B cell (primary cell): Measurements from ENCODE around the gene COL16A1. TPM values are rescaled to one million over a fixed set of nuclear protein-coding genes. Genes with fewer than 3 reads are reported as not detected.

Experiments
- ATAC-seq: fragments of 200-7000 bp; cut with Tn5 transposase; one replicate; pipeline ENCODE4 v1.10.0; 2021; ENCODE audit warnings: low read depth, mild to moderate bottlenecking, moderate number of reproducible peaks, moderate library complexity
- CTCF ChIA-PET: fragments of 350-600 bp; sonication (Branson Sonifier 250); formaldehyde crosslinking; loops from one replicate; lab custom pipeline; 2021; ENCODE audit warnings: antibody characterized with exemption, inconsistent platforms; lab: Charles Lee
- POLR2A ChIA-PET: fragments of 350-600 bp; sonication (Branson Sonifier 250); formaldehyde crosslinking; loops from one replicate; lab custom pipeline; 2021; ENCODE audit warnings: antibody characterized with exemption; lab: Charles Lee
- DNase-seq: peaks from one replicate; pipeline ENCODE4 v3.0.0; 2013
- H2AFZ ChIP-seq: 2 replicates; pipeline ENCODE4 v1.6.1; 2012; ENCODE audit warnings: mild to moderate bottlenecking, low read depth, low read length; ENCODE audit not compliant: insufficient read depth, poor library complexity, severe bottlenecking
- H3K27ac ChIP-seq, 2 donors: 1 replicate in 1 of 2; 2 replicates in 1 of 2; pipeline ENCODE4 v1.5.1; 2012 to 2013; ENCODE audit warnings: low read length in 2 of 2, mild to moderate bottlenecking in 2 of 2, moderate library complexity in 1 of 2
- H3K27me3 ChIP-seq, 4 experiments: fragments of 200-600 bp in 1 of 4; sonication (generic) in 1 of 4; replicated peaks in 1 of 4; 1 replicate in 2 of 4; 2 replicates in 2 of 4; pipeline versions ENCODE4 v1.6.1 to v1.7.0; 2013 to 2016; ENCODE audit warnings: low read length in 3 of 4, mild to moderate bottlenecking in 2 of 4, mixed read lengths in 1 of 4, moderate library complexity in 1 of 4; ENCODE audit not compliant: insufficient read depth in 4 of 4, control insufficient read depth in 3 of 4; ENCODE audit errors: control extremely low read depth in 1 of 4
- H3K36me3 ChIP-seq, 2 experiments: replicated peaks in 1 of 2; 1 replicate in 1 of 2; 2 replicates in 1 of 2; pipeline versions ENCODE4 v1.6.1 to v1.7.1; 2013; ENCODE audit warnings: low read length in 1 of 2; ENCODE audit not compliant: insufficient read depth in 2 of 2, control insufficient read depth in 1 of 2; ENCODE audit errors: control extremely low read depth in 1 of 2, extremely low read depth in 1 of 2
- H3K4me1 ChIP-seq, 2 donors: fragments of 200-600 bp in 1 of 2; sonication (generic) in 1 of 2; 1 replicate in 1 of 2; 2 replicates in 1 of 2; pipeline versions ENCODE4 v1.5.1 to v1.6.1; 2013 to 2017; ENCODE audit warnings: low read length in 2 of 2; ENCODE audit not compliant: control insufficient read depth in 2 of 2, insufficient read depth in 2 of 2
- H3K4me2 ChIP-seq: replicated peaks from 2 replicates; pipeline ENCODE3; 2012; ENCODE audit warnings: mild to moderate bottlenecking, low read depth, low read length; ENCODE audit not compliant: poor library complexity, severe bottlenecking
- H3K4me3 ChIP-seq, 5 experiments: fragments of 200-600 bp in 1 of 5; sonication (generic) in 1 of 5; 1 replicate in 3 of 5; 2 replicates in 2 of 5; pipeline versions ENCODE4 v1.5.1 to v1.7.0; 2011 to 2016; ENCODE audit warnings: low read length in 4 of 5, mild to moderate bottlenecking in 4 of 5, low read depth in 2 of 5, control low read depth in 1 of 5, moderate library complexity in 1 of 5; ENCODE audit not compliant: insufficient read depth in 1 of 5; ENCODE audit errors: control extremely low read depth in 1 of 5, extremely low read depth in 1 of 5
- H3K79me2 ChIP-seq: fragments of 200-600 bp; sonication (generic); one replicate; pipeline ENCODE4 v1.6.0; 2016; ENCODE audit warnings: low read length; ENCODE audit not compliant: control insufficient read depth, insufficient read depth
- H3K9ac ChIP-seq: fragments of 200-600 bp; sonication (generic); 2 replicates; pipeline ENCODE4 v1.6.1; 2017; ENCODE audit warnings: mild to moderate bottlenecking, low read length, moderate library complexity
- H3K9me3 ChIP-seq, 3 donors: one replicate each; pipeline versions ENCODE4 v1.6.1 to v1.7.1; 2013; ENCODE audit warnings: low read length in 2 of 3; ENCODE audit not compliant: control insufficient read depth in 2 of 3, insufficient read depth in 1 of 3; ENCODE audit errors: control extremely low read depth in 1 of 3
- H4K20me1 ChIP-seq: 2 replicates; pipeline ENCODE4 v1.6.0; 2012; ENCODE audit warnings: mild to moderate bottlenecking, low read length; ENCODE audit not compliant: insufficient read depth, control insufficient read depth, poor library complexity, severe bottlenecking
- H3K27ac Mint-ChIP-seq: one replicate; pipeline ENCODE4 v1.8.0; 2021; ENCODE audit warnings: mixed read lengths
- H3K27me3 Mint-ChIP-seq: one replicate; pipeline ENCODE4 v1.8.0; 2021; ENCODE audit warnings: mixed read lengths
- H3K4me1 Mint-ChIP-seq: one replicate; pipeline ENCODE4 v1.8.0; 2021; ENCODE audit warnings: mixed read lengths
- H3K4me3 Mint-ChIP-seq: one replicate; pipeline ENCODE4 v1.8.0; 2021; ENCODE audit warnings: mixed read lengths
- H3K9me3 Mint-ChIP-seq: one replicate; pipeline ENCODE4 v1.8.0; 2022; ENCODE audit warnings: mixed read lengths; ENCODE audit not compliant: insufficient read depth
- EZH2 ChIP-seq: IDR thresholded peaks from 2 replicates; pipeline ENCODE4 v1.6.1; 2012; ENCODE audit warnings: borderline replicate concordance, low read depth, mild to moderate bottlenecking, moderate library complexity, low read length; ENCODE audit not compliant: insufficient read depth, poor library complexity, severe bottlenecking
- WGBS: methylation state at CpG from one replicate; pipeline ENCODE4 v1.1.5; 2013; ENCODE audit warnings: missing lambda C conversion rate; ENCODE audit not compliant: insufficient coverage; 5-methylcytosine and 5-hydroxymethylcytosine counted together
- intact Hi-C: fragments of 100-400 bp; cut with micrococcal nuclease; formaldehyde crosslinking; loops from one replicate; pipeline ENCODE4 v1.10.0; 2022
- polyA plus RNA-seq: library from polyadenylated mRNA; depleted of rRNA; stranded (reverse); fragments of >200 nt; gene quantifications from 2 replicates; pipeline ENCODE4 v1.2.3, GENCODE V29; 2012
- total RNA-seq, 2 donors: library from RNA; stranded (reverse); fragments of 120-200 nt in 1 of 2; gene quantifications; 1 replicate in 1 of 2; 2 replicates in 1 of 2; pipeline versions ENCODE4 v1.2.3 to v1.2.4, GENCODE V29; 2013 to 2022
- TF ChIP-seq, protein P1 (sequence below): fragments of 200-600 bp; IDR thresholded peaks from one replicate; pipeline ENCODE4 v1.8.0; 2022; ENCODE audit warnings: antibody characterized with exemption, mild to moderate bottlenecking

Gene COL16A1
- total and polyA plus RNA-seq, 2 donors (not counting 1 experiment from before 2014, with no cell fraction given) = 0.07 TPM; not detected in 1

GRCh38 chr1:31652891-31653499 is 50.8 kb downstream of the COL16A1 start:
- Histone ChIP-seq H3K27ac (no peak overlapping the region), H3K4me3 (no peak overlapping the region), H2AFZ (no peak overlapping the region), H3K9me3 (no peaks in the 10 kb centered on the region), H4K20me1 (no peaks in the 10 kb centered on the region), H3K27me3 (peaks cover 0 to 6% (median 0%) of the 10 kb centered on the region in 4 experiments), H3K9ac (no peak overlapping the region), H3K36me3 (no peaks in the 10 kb centered on the region), H3K4me2 (no peak overlapping the region), H3K79me2 (no peaks in the 10 kb centered on the region), H3K4me1 (no peaks in the 10 kb centered on the region)
- POLR2A ChIA-PET = no interaction called here
- ATAC-seq = no peak
- H3K4me3 Mint-ChIP-seq = no peak overlapping the region
- no peak for TF ChIP-seq EZH2
- TF ChIP-seq, protein P1, sequence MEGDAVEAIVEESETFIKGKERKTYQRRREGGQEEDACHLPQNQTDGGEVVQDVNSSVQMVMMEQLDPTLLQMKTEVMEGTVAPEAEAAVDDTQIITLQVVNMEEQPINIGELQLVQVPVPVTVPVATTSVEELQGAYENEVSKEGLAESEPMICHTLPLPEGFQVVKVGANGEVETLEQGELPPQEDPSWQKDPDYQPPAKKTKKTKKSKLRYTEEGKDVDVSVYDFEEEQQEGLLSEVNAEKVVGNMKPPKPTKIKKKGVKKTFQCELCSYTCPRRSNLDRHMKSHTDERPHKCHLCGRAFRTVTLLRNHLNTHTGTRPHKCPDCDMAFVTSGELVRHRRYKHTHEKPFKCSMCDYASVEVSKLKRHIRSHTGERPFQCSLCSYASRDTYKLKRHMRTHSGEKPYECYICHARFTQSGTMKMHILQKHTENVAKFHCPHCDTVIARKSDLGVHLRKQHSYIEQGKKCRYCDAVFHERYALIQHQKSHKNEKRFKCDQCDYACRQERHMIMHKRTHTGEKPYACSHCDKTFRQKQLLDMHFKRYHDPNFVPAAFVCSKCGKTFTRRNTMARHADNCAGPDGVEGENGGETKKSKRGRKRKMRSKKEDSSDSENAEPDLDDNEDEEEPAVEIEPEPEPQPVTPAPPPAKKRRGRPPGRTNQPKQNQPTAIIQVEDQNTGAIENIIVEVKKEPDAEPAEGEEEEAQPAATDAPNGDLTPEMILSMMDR = no peak
- H3K27ac Mint-ChIP-seq = no peak overlapping the region
- H3K9me3 Mint-ChIP-seq = no peaks in the 10 kb centered on the region
- intact Hi-C loops = no loop called here
- H3K27me3 Mint-ChIP-seq = peaks cover 18% of the 10 kb centered on the region
- DNase-seq = no peak
- H3K4me1 Mint-ChIP-seq = no peaks in the 10 kb centered on the region
- 100% methylated on average over 1 of the region's 4 CpGs for WGBS
- CTCF ChIA-PET = no interaction called here

- Histone ChIP-seq H3K4me1 (no peaks in the 10 kb centered on the region), H3K9me3 (no peaks in the 10 kb centered on the region), H3K4me2 (no peak overlapping the region), H3K9ac (no peak overlapping the region), H3K4me3 (no peak overlapping the region), H3K27me3 (peaks cover 0 to 3% (median 0%) of the 10 kb centered on the region in 4 experiments), H3K79me2 (no peaks in the 10 kb centered on the region), H4K20me1 (no peaks in the 10 kb centered on the region), H3K27ac (no peak overlapping the region), H2AFZ (no peak overlapping the region), H3K36me3 (no peaks in the 10 kb centered on the region)
- DNase-seq = no peak
- CTCF ChIA-PET = interaction anchor here (0.6 to 1.4 kb wide), 2 partner anchors 15 to 340 kb away, joined by 3 to 6 read pairs; no protein-coding TSS in a partner anchor
- peaks cover 8% of the 10 kb centered on the region for H3K27me3 Mint-ChIP-seq
- POLR2A ChIA-PET = interaction anchor here (0.6 kb wide), 1 partner anchor 573 kb away, joined by 6 read pairs; no protein-coding TSS in a partner anchor
- WGBS = 63% methylated on average over 5 of the region's 6 CpGs
- intact Hi-C loops = no loop called here
- no peak overlapping the region for H3K27ac Mint-ChIP-seq
- no peak for ATAC-seq
- no peak for TF ChIP-seq EZH2
- TF ChIP-seq, protein P1 = no peak
- peaks cover 2% of the 10 kb centered on the region for H3K4me1 Mint-ChIP-seq
- H3K9me3 Mint-ChIP-seq = no peaks in the 10 kb centered on the region
- H3K4me3 Mint-ChIP-seq = no peak overlapping the region
Observed at GRCh38 chr1:31651766-31652165, 52.1 kb downstream of the COL16A1 start.
